ENCODE measurements around the gene DBNDD1. TPM values are rescaled to one million over a fixed set of nuclear protein-coding genes. Genes with fewer than 3 reads are reported as not detected.

Gene DBNDD1
- total RNA-seq, 4 donors from 2014 or later: 7.4 to 12.8 (median 10.3) TPM

DNA sequence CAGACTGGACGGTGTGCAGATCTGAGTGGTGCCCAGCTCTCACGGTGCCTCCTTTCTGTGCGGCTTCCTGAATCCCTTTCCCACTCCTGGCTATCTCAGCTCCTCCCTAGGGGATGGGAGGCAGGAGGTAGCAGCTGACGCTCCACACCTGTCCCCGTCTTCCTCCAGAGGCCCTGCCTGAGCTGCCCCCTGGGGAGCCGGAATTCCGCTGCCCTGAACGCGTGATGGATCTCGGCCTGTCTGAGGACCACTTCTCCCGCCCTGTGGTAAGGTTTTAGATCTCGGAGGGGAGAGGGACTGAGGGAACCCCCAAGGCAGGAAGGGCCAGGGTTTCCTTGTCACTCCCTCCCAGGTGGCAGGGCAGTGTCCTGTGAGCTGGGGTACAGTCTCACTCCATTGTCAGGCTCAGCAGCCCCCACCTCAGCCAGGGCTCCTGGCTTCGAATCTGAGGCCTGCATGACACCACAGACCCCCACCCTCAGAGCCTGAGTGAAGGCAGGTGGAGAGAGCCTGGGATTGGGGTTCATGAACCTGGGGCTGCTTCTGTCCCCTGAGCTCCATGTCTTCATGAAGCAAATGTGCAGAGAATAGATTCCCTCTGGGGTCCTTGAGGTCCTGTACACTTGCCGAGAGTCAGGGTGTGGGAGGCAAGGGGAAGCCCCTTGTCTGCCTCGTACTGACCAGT lies 64.1 kb downstream of the DBNDD1 start:
- no peak for TF ChIP-seq POLR2A (IDR thresholded peaks at IDR 0.05)
- TF ChIP-seq, protein P1, sequence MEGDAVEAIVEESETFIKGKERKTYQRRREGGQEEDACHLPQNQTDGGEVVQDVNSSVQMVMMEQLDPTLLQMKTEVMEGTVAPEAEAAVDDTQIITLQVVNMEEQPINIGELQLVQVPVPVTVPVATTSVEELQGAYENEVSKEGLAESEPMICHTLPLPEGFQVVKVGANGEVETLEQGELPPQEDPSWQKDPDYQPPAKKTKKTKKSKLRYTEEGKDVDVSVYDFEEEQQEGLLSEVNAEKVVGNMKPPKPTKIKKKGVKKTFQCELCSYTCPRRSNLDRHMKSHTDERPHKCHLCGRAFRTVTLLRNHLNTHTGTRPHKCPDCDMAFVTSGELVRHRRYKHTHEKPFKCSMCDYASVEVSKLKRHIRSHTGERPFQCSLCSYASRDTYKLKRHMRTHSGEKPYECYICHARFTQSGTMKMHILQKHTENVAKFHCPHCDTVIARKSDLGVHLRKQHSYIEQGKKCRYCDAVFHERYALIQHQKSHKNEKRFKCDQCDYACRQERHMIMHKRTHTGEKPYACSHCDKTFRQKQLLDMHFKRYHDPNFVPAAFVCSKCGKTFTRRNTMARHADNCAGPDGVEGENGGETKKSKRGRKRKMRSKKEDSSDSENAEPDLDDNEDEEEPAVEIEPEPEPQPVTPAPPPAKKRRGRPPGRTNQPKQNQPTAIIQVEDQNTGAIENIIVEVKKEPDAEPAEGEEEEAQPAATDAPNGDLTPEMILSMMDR (IDR thresholded peaks at IDR 0.05): no peak
- Histone ChIP-seq H3K9me3 (no peaks in the 10 kb centered on the region), H3K36me3 (peaks cover 5 to 14% of the 10 kb centered on the region in 2 donors), H3K27me3 (no peaks in the 10 kb centered on the region), H3K4me3 (replicated peaks in 1 of 3) (no peak overlapping the region), H3K4me1 (no peaks in the 10 kb centered on the region), H3K27ac (no peak overlapping the region)
- 80 to 97% methylated on average over 12 to 14 of the region's 15 CpGs for WGBS, 2 donors
- intact Hi-C loops (cut with DNase I): no loop called here
- DNase-seq: no peak

Other genes starting within 250 kb of the DBNDD1 start
- gene FANCA, start 202.8 kb downstream of the DBNDD1 start, total RNA-seq: 10 to 100 TPM in 1 of 4 donors, 1 to 10 TPM in 3; 2.3 to 10.3 (median 3.6) TPM
- 10 to 100 TPM in 2 of 4 donors, 1 to 10 TPM in 2; 7.0 to 10.9 (median 9.5) TPM for gene SPIRE2, start 191.0 kb downstream of the DBNDD1 start, total RNA-seq
- 100 to 1,000 TPM; 144 to 266 (median 201) TPM for gene TCF25, start 145.9 kb downstream of the DBNDD1 start, total RNA-seq
- gene MC1R, start 100.6 kb downstream of the DBNDD1 start, total RNA-seq: 10 to 100 TPM in 2 of 4 donors, 1 to 10 TPM in 2; 7.7 to 16.2 (median 11.4) TPM
- 1 to 10 TPM in 1 of 4 donors, under 1 TPM in 3; 0.33 to 2.4 (median 0.68) TPM for gene TUBB3, start 96.1 kb downstream of the DBNDD1 start, total RNA-seq
- gene DEF8, start 70.7 kb downstream of the DBNDD1 start, total RNA-seq: 10 to 100 TPM; 45.0 to 80.9 (median 72.1) TPM
- not detected for gene PRDM7, start 57.9 kb upstream of the DBNDD1 start, total RNA-seq

Data from thyroid gland (tissue), 4 donors.